Stimulated activated CD4-positive, alpha-beta T cell treated with anti-CD3 and anti-CD28 coated beads, Interleukin-1b, Interleukin-23, amount 100 ng/mL, for 1 hour (primary cell): ENCODE results near the gene ANKRD61.
"Not testable (repeated sequence)": the region's sequence is repeated elsewhere in the genome, so short reads cannot be mapped to it uniquely, and the experiment has no call there.

Experiments
- DNase-seq, 2 donors: peaks; one replicate each; pipeline ENCODE4 v3.0.0-alpha.2; 2020; ENCODE audit warnings: low read depth in 2 of 2

Gene ANKRD61

GRCh38 chr7:6030988-6031387 lies at the start of gene ANKRD61:
Gene ANKRD61, plus strand, starts transcription at chr7:6031376. Its CDS starts 0 bp downstream, at chr7:6031376.
- DNase-seq: no peak

GRCh38 chr7:5987061-5987460 lies 44.1 kb upstream of the ANKRD61 start:
- not testable (repeated sequence) for DNase-seq

GRCh38 chr7:5997210-5997808 lies 33.9 kb upstream of the ANKRD61 start:
- DNase-seq: peak in 1 of 2 donors; percentile 15

GRCh38 chr7:6007386-6007785 lies 23.8 kb upstream of the ANKRD61 start:
- DNase-seq: no peak

- not testable (repeated sequence) for DNase-seq
Observed at GRCh38 chr7:6007835-6008590, 23.2 kb upstream of the ANKRD61 start.

- peak; percentile 81 to 90 for DNase-seq
Observed at GRCh38 chr7:6008668-6009611, 22.2 kb upstream of the ANKRD61 start, which contains the start of the genes AIMP2 and PMS2. Gene AIMP2, plus strand, starts transcription at chr7:6009272. Its CDS starts 92 bp downstream, at chr7:6009364. Gene PMS2, minus strand, starts transcription at chr7:6009049. Its CDS starts 30 bp downstream, at chr7:6009019.

GRCh38 chr7:6010370-6010769 lies 20.8 kb upstream of the ANKRD61 start:
- not testable (repeated sequence) for DNase-seq

GRCh38 chr7:6011541-6011940 lies 19.6 kb upstream of the ANKRD61 start:
- DNase-seq: no peak

GRCh38 chr7:6012355-6013104 lies 18.6 kb upstream of the ANKRD61 start:
- no peak for DNase-seq

- DNase-seq: no peak
Observed at GRCh38 chr7:6015917-6016652, 15.1 kb upstream of the ANKRD61 start.

- no peak for DNase-seq
Observed at GRCh38 chr7:6016653-6016966, 14.6 kb upstream of the ANKRD61 start.

GRCh38 chr7:6020371-6021286 lies 10.5 kb upstream of the ANKRD61 start:
- DNase-seq: no peak

- no peak for DNase-seq
Observed at GRCh38 chr7:6022707-6023106, 8.5 kb upstream of the ANKRD61 start.

- no peak for DNase-seq
Observed at GRCh38 chr7:6023974-6024435, 7.2 kb upstream of the ANKRD61 start.

GRCh38 chr7:6026011-6026819 lies 5.0 kb upstream of the ANKRD61 start:
- peak; percentile 24 to 28 for DNase-seq

- DNase-seq: no peak
Observed at GRCh38 chr7:6026820-6027311, 4.3 kb upstream of the ANKRD61 start.

GRCh38 chr7:6027806-6028365 lies 3.3 kb upstream of the ANKRD61 start:
- DNase-seq: no peak

GRCh38 chr7:6028563-6028962 lies 2.6 kb upstream of the ANKRD61 start:
- no peak for DNase-seq
